Neural progenitor cell (in vitro differentiated cells): Measurements from ENCODE around the gene RARG. TPM values are rescaled to one million over a fixed set of nuclear protein-coding genes. Genes with fewer than 3 reads are reported as not detected.
A peak's percentile ranks its signal among the peaks of the same experiment; 100 is the strongest.

Experiments used
- DNase-seq: peaks from one replicate; pipeline ENCODE4 v3.0.0-alpha.2; 2016; ENCODE audit warnings: low spot score
- H2AFZ ChIP-seq: fragments of 200-600 bp; sonication (generic); replicated peaks from 2 replicates; pipeline ENCODE4 v1.6.1; 2016; ENCODE audit warnings: antibody characterized with exemption
- H3F3A ChIP-seq: fragments of 200-600 bp; sonication (generic); 2 replicates; pipeline ENCODE4 v1.6.1; 2016; ENCODE audit warnings: antibody characterized with exemption, low read depth
- H3K27ac ChIP-seq: fragments of 200-600 bp; sonication (generic); 2 replicates; pipeline ENCODE4 v1.5.1; 2016; ENCODE audit warnings: mild to moderate bottlenecking
- H3K27me3 ChIP-seq: fragments of 200-600 bp; sonication (generic); 2 replicates; pipeline ENCODE4 v1.6.1; 2016; ENCODE audit warnings: mild to moderate bottlenecking, moderate library complexity
- H3K36me3 ChIP-seq: fragments of 200-600 bp; sonication (generic); 2 replicates; pipeline ENCODE4 v1.5.1; 2016
- H3K4me1 ChIP-seq: fragments of 200-600 bp; sonication (generic); 2 replicates; pipeline ENCODE4 v1.6.1; 2016; ENCODE audit warnings: mixed run types
- H3K4me2 ChIP-seq: fragments of 200-600 bp; sonication (generic); 2 replicates; pipeline ENCODE4 v1.6.1; 2016
- H3K4me3 ChIP-seq: fragments of 200-600 bp; sonication (generic); 2 replicates; pipeline ENCODE4 v1.5.1; 2016
- H3K79me2 ChIP-seq: fragments of 200-600 bp; sonication (generic); 2 replicates; pipeline ENCODE4 v1.6.1; 2016; ENCODE audit warnings: low read depth
- H3K9ac ChIP-seq: fragments of 200-600 bp; sonication (generic); 2 replicates; pipeline ENCODE4 v1.6.1; 2016
- H3K9me3 ChIP-seq: fragments of 200-600 bp; sonication (generic); 2 replicates; pipeline ENCODE4 v1.5.1; 2016; ENCODE audit warnings: low read depth
- H4K20me1 ChIP-seq: fragments of 200-600 bp; sonication (generic); 2 replicates; pipeline ENCODE4 v1.6.1; 2016; ENCODE audit warnings: low read depth
- H3K27ac Mint-ChIP-seq: 3 replicates; pipeline ENCODE4 v1.8.0; 2021; ENCODE audit warnings: mixed read lengths
- H3K27me3 Mint-ChIP-seq: 2 replicates; pipeline ENCODE4 v1.8.0; 2022; ENCODE audit warnings: low read depth, mild to moderate bottlenecking, inconsistent platforms, moderate library complexity, mixed read lengths; ENCODE audit not compliant: insufficient read depth
- H3K36me3 Mint-ChIP-seq: 3 replicates; pipeline ENCODE4 v1.8.0; 2021; ENCODE audit warnings: mixed read lengths
- H3K4me1 Mint-ChIP-seq: 3 replicates; pipeline ENCODE4 v1.8.0; 2021; ENCODE audit warnings: mixed read lengths
- H3K4me3 Mint-ChIP-seq: 3 replicates; pipeline ENCODE4 v1.8.0; 2021; ENCODE audit warnings: mild to moderate bottlenecking, moderate library complexity, mixed read lengths
- H3K9me3 Mint-ChIP-seq: 3 replicates; pipeline ENCODE4 v1.8.0; 2020; ENCODE audit warnings: mixed read lengths
- CTCF ChIP-seq: fragments of 200-600 bp; sonication (generic); IDR thresholded peaks from 2 replicates; pipeline ENCODE4 v1.5.1; 2017; ENCODE audit warnings: antibody characterized with exemption, mild to moderate bottlenecking
- EZH2 ChIP-seq: fragments of 200-600 bp; sonication (generic); IDR thresholded peaks from 2 replicates; pipeline ENCODE4 v1.6.1; 2017; ENCODE audit warnings: antibody characterized with exemption, mild to moderate bottlenecking, moderate library complexity
- EZH2phosphoT487 ChIP-seq: fragments of 200-600 bp; sonication (generic); IDR thresholded peaks from 2 replicates; pipeline ENCODE4 v1.6.1; 2017; ENCODE audit warnings: antibody characterized with exemption
- total RNA-seq: library from RNA; depleted of rRNA; stranded (reverse); fragments of >200 nt; gene quantifications from 2 replicates; pipeline ENCODE4 v1.2.3, GENCODE V29; 2015; ENCODE audit warnings: low replicate concordance

Gene RARG
- total RNA-seq, 1 donor from 2014 or later: 17.0 TPM

DNA sequence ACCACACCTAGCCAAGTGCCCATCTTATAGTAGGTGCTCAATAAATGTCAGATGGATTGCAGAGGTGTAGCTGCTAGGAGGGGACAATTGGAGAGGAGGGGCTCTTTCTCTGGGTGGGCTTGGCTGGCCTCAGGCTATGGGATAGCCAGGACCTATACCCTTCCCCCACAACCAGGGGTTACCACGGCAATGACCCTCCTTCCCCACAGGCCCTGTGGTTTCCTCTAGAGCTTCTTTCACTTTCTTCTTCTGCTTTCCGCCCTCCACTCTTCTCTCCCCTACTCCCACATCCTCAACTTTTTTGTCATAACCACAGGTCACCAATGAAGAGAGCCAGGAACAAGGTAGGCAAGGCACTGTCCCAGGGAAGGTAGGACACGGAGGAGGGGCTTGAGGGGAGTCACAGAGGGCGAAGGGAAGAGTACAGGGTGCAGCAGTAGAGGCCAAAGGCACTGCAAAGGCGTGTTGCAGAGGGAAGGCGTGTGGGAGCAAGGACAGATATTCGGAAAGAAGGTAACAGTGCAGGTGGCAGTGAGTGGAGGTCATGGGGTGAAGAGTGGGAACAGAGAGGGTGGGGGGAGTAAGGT is 23.0 kb downstream of the RARG start:
- Mint-ChIP-seq H3K4me1 (peaks cover 19% of the 10 kb centered on the region), H3K27me3 (peaks cover 6% of the 10 kb centered on the region), H3K9me3 (no peaks in the 10 kb centered on the region), H3K27ac (no peak overlapping the region), H3K4me3 (no peak overlapping the region), H3K36me3 (no peaks in the 10 kb centered on the region)
- Histone ChIP-seq H3K4me3 (no peak overlapping the region), H2AFZ (no peak overlapping the region), H3K79me2 (no peaks in the 10 kb centered on the region), H3K9ac (no peak overlapping the region), H3K9me3 (no peaks in the 10 kb centered on the region), H3K4me1 (no peaks in the 10 kb centered on the region), H3K36me3 (no peaks in the 10 kb centered on the region), H3F3A (peaks cover 18% of the 10 kb centered on the region), H3K27ac (no peak overlapping the region), H3K4me2 (no peak overlapping the region), H4K20me1 (no peaks in the 10 kb centered on the region), H3K27me3 (no peaks in the 10 kb centered on the region)
- TF ChIP-seq EZH2 (no peak), EZH2phosphoT487 (no peak), CTCF (no peak)
- no peak for DNase-seq

DNA sequence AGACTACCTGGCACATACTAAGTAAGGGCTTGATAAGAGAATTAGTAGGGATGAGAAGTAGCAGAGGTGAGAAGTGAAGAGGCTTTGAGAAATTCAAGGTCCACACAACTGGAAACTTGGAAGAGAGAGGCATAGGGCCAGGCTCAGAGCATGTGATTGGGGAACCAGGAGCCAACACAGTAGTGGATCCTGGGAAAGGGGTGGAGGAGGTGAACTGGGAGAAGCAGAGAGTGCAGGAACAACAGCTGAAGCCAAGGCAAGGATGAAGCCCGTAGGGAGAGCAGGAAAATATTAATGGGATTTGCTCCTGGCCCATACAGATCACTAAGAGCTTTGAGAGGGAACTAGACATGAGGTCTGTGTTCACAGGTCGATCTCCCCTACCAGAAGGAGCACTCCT is 23.6 kb downstream of the RARG start:
- TF ChIP-seq EZH2 (no peak), CTCF (no peak), EZH2phosphoT487 (no peak)
- no peaks in the 10 kb centered on the region for H3K36me3 ChIP-seq
- Mint-ChIP-seq H3K9me3 (no peaks in the 10 kb centered on the region), H3K36me3 (no peaks in the 10 kb centered on the region), H3K27me3 (peaks cover 6% of the 10 kb centered on the region), H3K4me1 (peaks cover 15% of the 10 kb centered on the region), H3K27ac (peak overlapping the region; percentile 8), H3K4me3 (no peak overlapping the region)
- H3K79me2 ChIP-seq: no peaks in the 10 kb centered on the region
- DNase-seq: no peak
- H3K9ac ChIP-seq: no peak overlapping the region
- H3K4me1 ChIP-seq: no peaks in the 10 kb centered on the region
- H3F3A ChIP-seq: peaks cover 18% of the 10 kb centered on the region
- no peak overlapping the region for H3K27ac ChIP-seq
- H4K20me1 ChIP-seq: no peaks in the 10 kb centered on the region
- no peaks in the 10 kb centered on the region for H3K27me3 ChIP-seq
- H3K4me3 ChIP-seq: no peak overlapping the region
- no peak overlapping the region for H2AFZ ChIP-seq
- H3K9me3 ChIP-seq: no peaks in the 10 kb centered on the region
- no peak overlapping the region for H3K4me2 ChIP-seq

- Histone ChIP-seq H4K20me1 (no peaks in the 10 kb centered on the region), H3K27ac (no peak within 1 kb of the TSS), H3K9ac (no peak within 1 kb of the TSS), H3K79me2 (no peaks in the 10 kb centered on the region), H3F3A (peaks cover 9% of the 10 kb centered on the region), H3K9me3 (no peaks in the 10 kb centered on the region), H3K36me3 (no peaks in the 10 kb centered on the region), H3K4me1 (no peaks in the 10 kb centered on the region), H2AFZ (no peak within 1 kb of the TSS), H3K4me3 (no peak within 1 kb of the TSS), H3K27me3 (peaks cover 4% of the 10 kb centered on the region), H3K4me2 (no peak within 1 kb of the TSS)
- no peak for TF ChIP-seq CTCF
- TF ChIP-seq EZH2phosphoT487: no peak
- TF ChIP-seq EZH2: no peak
- Mint-ChIP-seq H3K9me3 (no peaks in the 10 kb centered on the region), H3K4me3 (no peak within 1 kb of the TSS), H3K27me3 (peaks cover 6% of the 10 kb centered on the region), H3K4me1 (peaks cover 11% of the 10 kb centered on the region), H3K27ac (no peak within 1 kb of the TSS), H3K36me3 (no peaks in the 10 kb centered on the region)
- DNase-seq: no peak
These were observed 25.0 kb downstream of the RARG start, which contains the start of gene ITGB7 for GRCh38 chr12:53207042-53207441. Gene ITGB7, minus strand, starts transcription at chr12:53207251. Its CDS starts 6,808 bp downstream, at chr12:53200443.
